AG09319 (cell line): ENCODE results near the gene SLC19A2.

Source experiments
- DNase-seq: peaks from one replicate; pipeline ENCODE4 v3.0.0-alpha.2; 2010; ENCODE audit warnings: low read depth; ENCODE audit errors: extremely low read depth
- CTCF ChIP-seq: IDR thresholded peaks from 2 replicates; pipeline ENCODE4 v1.5.1; 2011; ENCODE audit warnings: low read depth, mild to moderate bottlenecking, inconsistent platforms, low read length, moderate library complexity

SLC19A2 gene

GRCh38 chr1:169494343-169494742 lies 8.6 kb upstream of the SLC19A2 start:
- no peak for TF ChIP-seq CTCF
- DNase-seq, result no peak

- no peak for TF ChIP-seq CTCF
- DNase-seq, result no peak
Observed at GRCh38 chr1:169493251-169493650, 7.5 kb upstream of the SLC19A2 start.

GRCh38 chr1:169491845-169492281 lies 6.1 kb upstream of the SLC19A2 start:
- TF ChIP-seq CTCF, result no peak
- DNase-seq, result no peak

- no peak for TF ChIP-seq CTCF
- no peak for DNase-seq
Observed at GRCh38 chr1:169488157-169488556, 2.4 kb upstream of the SLC19A2 start.

- DNase-seq, result no peak
- no peak for TF ChIP-seq CTCF
Observed at GRCh38 chr1:169487561-169487960, 1.8 kb upstream of the SLC19A2 start.

GRCh38 chr1:169487133-169487532 lies 1.4 kb upstream of the SLC19A2 start:
- DNase-seq, result no peak
- TF ChIP-seq CTCF, result no peak

GRCh38 chr1:169486281-169487051 lies 722 bp upstream of the SLC19A2 start:
- DNase-seq, result peak; percentile 3
- TF ChIP-seq CTCF, result no peak
